ENCODE measurements around the gene ZBTB7C.

DNA sequence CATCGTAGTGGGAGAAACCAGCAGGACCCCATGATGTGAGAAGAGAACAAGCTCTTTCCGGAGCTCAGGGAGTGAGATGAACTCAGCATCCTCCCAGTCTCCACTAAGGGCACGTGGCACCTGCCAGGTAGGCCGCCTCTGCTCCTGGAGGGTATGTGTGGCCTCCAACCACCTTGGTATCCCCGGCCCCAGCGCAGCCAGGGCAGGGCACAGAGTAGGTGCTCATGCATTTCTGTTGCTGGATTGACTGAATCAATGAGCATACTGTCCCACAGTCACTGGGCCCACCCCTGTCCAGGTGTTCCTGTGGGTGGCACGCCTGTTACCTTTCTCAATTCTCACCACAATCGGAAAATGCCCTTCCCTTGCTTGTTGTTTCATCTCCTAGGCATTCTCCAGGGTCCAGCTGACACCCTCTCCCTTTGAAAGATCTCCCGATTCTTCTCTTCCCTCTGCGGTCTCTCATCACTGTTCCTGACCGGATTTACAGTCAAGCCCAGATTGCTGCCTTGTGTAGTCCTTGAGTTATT, 340.2 kb downstream of the ZBTB7C start:
- TF ChIP-seq, protein P1, sequence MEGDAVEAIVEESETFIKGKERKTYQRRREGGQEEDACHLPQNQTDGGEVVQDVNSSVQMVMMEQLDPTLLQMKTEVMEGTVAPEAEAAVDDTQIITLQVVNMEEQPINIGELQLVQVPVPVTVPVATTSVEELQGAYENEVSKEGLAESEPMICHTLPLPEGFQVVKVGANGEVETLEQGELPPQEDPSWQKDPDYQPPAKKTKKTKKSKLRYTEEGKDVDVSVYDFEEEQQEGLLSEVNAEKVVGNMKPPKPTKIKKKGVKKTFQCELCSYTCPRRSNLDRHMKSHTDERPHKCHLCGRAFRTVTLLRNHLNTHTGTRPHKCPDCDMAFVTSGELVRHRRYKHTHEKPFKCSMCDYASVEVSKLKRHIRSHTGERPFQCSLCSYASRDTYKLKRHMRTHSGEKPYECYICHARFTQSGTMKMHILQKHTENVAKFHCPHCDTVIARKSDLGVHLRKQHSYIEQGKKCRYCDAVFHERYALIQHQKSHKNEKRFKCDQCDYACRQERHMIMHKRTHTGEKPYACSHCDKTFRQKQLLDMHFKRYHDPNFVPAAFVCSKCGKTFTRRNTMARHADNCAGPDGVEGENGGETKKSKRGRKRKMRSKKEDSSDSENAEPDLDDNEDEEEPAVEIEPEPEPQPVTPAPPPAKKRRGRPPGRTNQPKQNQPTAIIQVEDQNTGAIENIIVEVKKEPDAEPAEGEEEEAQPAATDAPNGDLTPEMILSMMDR (IDR thresholded peaks at IDR 0.05), result no peak
- TF ChIP-seq POLR2AphosphoS5 (IDR thresholded peaks at IDR 0.05) (no peak), POLR2A (IDR thresholded peaks at IDR 0.05) (no peak), EP300 (IDR thresholded peaks at IDR 0.05) (no peak)
